ENCODE results near the gene PLPP4.

Gene PLPP4

GRCh38 chr10:120630266-120630665 is 173.2 kb downstream of the PLPP4 start:
- Histone ChIP-seq H3K36me3 (ENCODE audit: control insufficient read depth, low read length) (no peaks in the 10 kb centered on the region), H3K79me2 (ENCODE audit: control insufficient read depth, low read length) (no peaks in the 10 kb centered on the region), H3K27ac (ENCODE audit: low read depth, low read length) (no peak overlapping the region), H3K9me3 (ENCODE audit: control insufficient read depth, insufficient read depth, low read length) (no peaks in the 10 kb centered on the region), H3K4me2 (ENCODE audit: low read length) (no peak overlapping the region), H3K4me3 (ENCODE audit: low read length) (no peak overlapping the region), H4K20me1 (ENCODE audit: control insufficient read depth, insufficient read depth, low read depth, low read length) (no peaks in the 10 kb centered on the region), H3F3A (ENCODE audit: control insufficient read depth, insufficient read depth) (no peaks in the 10 kb centered on the region), H3K27me3 (ENCODE audit: control insufficient read depth, low read length) (peaks cover 9% of the 10 kb centered on the region), H3K9me2 (replicated peaks; ENCODE audit: control insufficient read depth, low read length) (no peaks in the 10 kb centered on the region), H3K4me1 (ENCODE audit: control insufficient read depth, low read length) (no peaks in the 10 kb centered on the region)
- TF ChIP-seq EZH2phosphoT487 (IDR thresholded peaks at IDR 0.05; ENCODE audit: borderline replicate concordance, low read length): no peak
- TF ChIP-seq CTCF (IDR thresholded peaks at IDR 0.05; ENCODE audit: low read depth, low read length, poor library complexity, severe bottlenecking): no peak

GRCh38 chr10:120632047-120632446 is 175.0 kb downstream of the PLPP4 start:
- Histone ChIP-seq H3K27ac (ENCODE audit: low read depth, low read length) (no peak overlapping the region), H3F3A (ENCODE audit: control insufficient read depth, insufficient read depth) (no peaks in the 10 kb centered on the region), H3K4me2 (ENCODE audit: low read length) (no peak overlapping the region), H3K36me3 (ENCODE audit: control insufficient read depth, low read length) (no peaks in the 10 kb centered on the region), H3K9me2 (replicated peaks; ENCODE audit: control insufficient read depth, low read length) (no peaks in the 10 kb centered on the region), H4K20me1 (ENCODE audit: control insufficient read depth, insufficient read depth, low read depth, low read length) (no peaks in the 10 kb centered on the region), H3K79me2 (ENCODE audit: control insufficient read depth, low read length) (no peaks in the 10 kb centered on the region), H3K4me3 (ENCODE audit: low read length) (no peak overlapping the region), H3K9me3 (ENCODE audit: control insufficient read depth, insufficient read depth, low read length) (no peaks in the 10 kb centered on the region), H3K4me1 (ENCODE audit: control insufficient read depth, low read length) (no peaks in the 10 kb centered on the region), H3K27me3 (ENCODE audit: control insufficient read depth, low read length) (peaks cover 12% of the 10 kb centered on the region)
- TF ChIP-seq CTCF (IDR thresholded peaks at IDR 0.05; ENCODE audit: low read depth, low read length, poor library complexity, severe bottlenecking) (no peak), EZH2phosphoT487 (IDR thresholded peaks at IDR 0.05; ENCODE audit: borderline replicate concordance, low read length) (no peak)

- H4K20me1 ChIP-seq (ENCODE audit: control insufficient read depth, insufficient read depth, low read depth, low read length): no peaks in the 10 kb centered on the region
- peaks cover 7% of the 10 kb centered on the region; the same call in 1 of the 2 replicates for H3K27me3 ChIP-seq (ENCODE audit: control insufficient read depth, low read length)
- H3K9me3 ChIP-seq (ENCODE audit: control insufficient read depth, insufficient read depth, low read length): no peaks in the 10 kb centered on the region
- no peaks in the 10 kb centered on the region for H3K9me2 ChIP-seq (replicated peaks; ENCODE audit: control insufficient read depth, low read length)
- no peak overlapping the region for H3K27ac ChIP-seq (ENCODE audit: low read depth, low read length)
- no peak for TF ChIP-seq EZH2phosphoT487 (IDR thresholded peaks at IDR 0.05; ENCODE audit: borderline replicate concordance, low read length)
- no peak for TF ChIP-seq CTCF (IDR thresholded peaks at IDR 0.05; ENCODE audit: low read depth, low read length, poor library complexity, severe bottlenecking)
- no peak overlapping the region for H3K4me3 ChIP-seq (ENCODE audit: low read length)
- no peaks in the 10 kb centered on the region for H3K4me1 ChIP-seq (ENCODE audit: control insufficient read depth, low read length)
- H3K4me2 ChIP-seq (ENCODE audit: low read length): no peak overlapping the region
- no peaks in the 10 kb centered on the region for H3F3A ChIP-seq (ENCODE audit: control insufficient read depth, insufficient read depth)
- H3K79me2 ChIP-seq (ENCODE audit: control insufficient read depth, low read length): no peaks in the 10 kb centered on the region
- H3K36me3 ChIP-seq (ENCODE audit: control insufficient read depth, low read length): no peaks in the 10 kb centered on the region
These were observed 175.9 kb downstream of the PLPP4 start for GRCh38 chr10:120632942-120633341.
